ENCODE measurements around the gene SDC3. TPM values are rescaled to one million over a fixed set of nuclear protein-coding genes. Genes with fewer than 3 reads are reported as not detected.
A peak's percentile ranks its signal among the peaks of the same experiment; 100 is the strongest.

The SDC3 gene
- total and polyA plus RNA-seq, 4 donors = 3.3 to 27.5 (median 16.6) TPM

DNA sequence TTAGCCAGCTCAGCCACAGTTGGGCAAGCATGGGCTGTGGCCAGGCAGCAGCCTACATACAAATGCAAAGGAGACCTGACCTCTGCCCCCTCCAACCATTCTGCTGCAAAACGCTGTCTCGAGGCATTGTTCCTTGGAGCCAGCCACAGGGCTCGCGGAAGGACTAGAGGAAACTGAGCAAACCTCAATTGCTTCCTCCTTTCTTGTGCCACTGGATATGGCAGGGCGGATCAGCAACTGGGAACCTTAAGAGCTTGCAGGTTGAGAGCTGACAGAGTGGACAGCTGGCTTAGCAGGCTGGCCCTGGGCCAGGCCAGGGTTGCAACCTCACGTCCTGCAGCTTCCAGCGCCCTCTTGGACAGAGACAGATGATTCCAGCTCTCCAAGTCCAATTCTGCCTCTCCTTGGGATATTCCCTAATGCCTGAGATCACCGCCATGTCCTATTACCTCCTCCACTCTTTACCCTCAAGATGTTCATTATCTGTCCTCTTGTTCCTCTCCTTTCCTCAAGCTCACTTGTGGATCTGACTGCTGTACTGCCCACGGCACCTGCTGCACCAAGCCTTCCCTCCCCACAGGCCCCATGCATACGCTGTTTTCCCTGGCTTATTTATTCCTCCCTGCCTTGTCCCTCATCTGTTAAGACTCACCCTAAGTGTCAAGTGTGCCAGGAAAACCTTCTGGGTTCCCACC, 67.5 kb downstream of the SDC3 start:
- Histone ChIP-seq H3K9ac (ENCODE audit: low read depth in 1 of 2, low read length in 2 of 2) (no peak overlapping the region), H3K27ac (ENCODE audit: low read depth in 1 of 2, low read length in 2 of 2) (no peak overlapping the region), H3K9me3 (ENCODE audit: control insufficient read depth in 4 of 4, low read length in 3 of 4) (no peaks in the 10 kb centered on the region), H3K4me3 (ENCODE audit: low read depth in 1 of 3, low read length in 3 of 3) (no peak overlapping the region), H3K36me3 (ENCODE audit: control insufficient read depth in 4 of 4, insufficient read depth in 3 of 4, low read depth in 1 of 4, low read length in 3 of 4) (no peaks in the 10 kb centered on the region), H3K4me1 (ENCODE audit: control insufficient read depth in 4 of 4, insufficient read depth in 4 of 4, low read length in 3 of 4) (peaks cover 0 to 11% (median 7%) of the 10 kb centered on the region in 4 donors), H3K27me3 (ENCODE audit: control insufficient read depth in 4 of 4, insufficient read depth in 4 of 4, low read length in 3 of 4) (no peaks in the 10 kb centered on the region)
- TF ChIP-seq, protein P1, sequence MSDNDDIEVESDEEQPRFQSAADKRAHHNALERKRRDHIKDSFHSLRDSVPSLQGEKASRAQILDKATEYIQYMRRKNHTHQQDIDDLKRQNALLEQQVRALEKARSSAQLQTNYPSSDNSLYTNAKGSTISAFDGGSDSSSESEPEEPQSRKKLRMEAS (IDR thresholded peaks at IDR 0.05) = no peak
- TF ChIP-seq, protein P2, sequence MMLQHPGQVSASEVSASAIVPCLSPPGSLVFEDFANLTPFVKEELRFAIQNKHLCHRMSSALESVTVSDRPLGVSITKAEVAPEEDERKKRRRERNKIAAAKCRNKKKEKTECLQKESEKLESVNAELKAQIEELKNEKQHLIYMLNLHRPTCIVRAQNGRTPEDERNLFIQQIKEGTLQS (IDR thresholded peaks at IDR 0.05) = no peak
- TF ChIP-seq RXRA (IDR thresholded peaks at IDR 0.05) (peak in 1 of 2 donors; percentile 10), SP1 (IDR thresholded peaks at IDR 0.05) (no peak), YY1 (IDR thresholded peaks at IDR 0.05) (no peak), FOXA1 (IDR thresholded peaks at IDR 0.05) (no peak), TAF1 (conservative IDR thresholded peaks at IDR 0.05) (no peak), RAD21 (IDR thresholded peaks at IDR 0.05) (peak in 1 of 2 donors; percentile 31), FOXA2 (IDR thresholded peaks at IDR 0.05) (no peak), NR2F2 (IDR thresholded peaks at IDR 0.05) (peak; percentile 92), JUND (IDR thresholded peaks at IDR 0.05) (no peak)
- TF ChIP-seq, protein P3, sequence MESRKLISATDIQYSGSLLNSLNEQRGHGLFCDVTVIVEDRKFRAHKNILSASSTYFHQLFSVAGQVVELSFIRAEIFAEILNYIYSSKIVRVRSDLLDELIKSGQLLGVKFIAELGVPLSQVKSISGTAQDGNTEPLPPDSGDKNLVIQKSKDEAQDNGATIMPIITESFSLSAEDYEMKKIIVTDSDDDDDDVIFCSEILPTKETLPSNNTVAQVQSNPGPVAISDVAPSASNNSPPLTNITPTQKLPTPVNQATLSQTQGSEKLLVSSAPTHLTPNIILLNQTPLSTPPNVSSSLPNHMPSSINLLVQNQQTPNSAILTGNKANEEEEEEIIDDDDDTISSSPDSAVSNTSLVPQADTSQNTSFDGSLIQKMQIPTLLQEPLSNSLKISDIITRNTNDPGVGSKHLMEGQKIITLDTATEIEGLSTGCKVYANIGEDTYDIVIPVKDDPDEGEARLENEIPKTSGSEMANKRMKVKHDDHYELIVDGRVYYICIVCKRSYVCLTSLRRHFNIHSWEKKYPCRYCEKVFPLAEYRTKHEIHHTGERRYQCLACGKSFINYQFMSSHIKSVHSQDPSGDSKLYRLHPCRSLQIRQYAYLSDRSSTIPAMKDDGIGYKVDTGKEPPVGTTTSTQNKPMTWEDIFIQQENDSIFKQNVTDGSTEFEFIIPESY (IDR thresholded peaks at IDR 0.05) = no peak
- TF ChIP-seq, protein P4, sequence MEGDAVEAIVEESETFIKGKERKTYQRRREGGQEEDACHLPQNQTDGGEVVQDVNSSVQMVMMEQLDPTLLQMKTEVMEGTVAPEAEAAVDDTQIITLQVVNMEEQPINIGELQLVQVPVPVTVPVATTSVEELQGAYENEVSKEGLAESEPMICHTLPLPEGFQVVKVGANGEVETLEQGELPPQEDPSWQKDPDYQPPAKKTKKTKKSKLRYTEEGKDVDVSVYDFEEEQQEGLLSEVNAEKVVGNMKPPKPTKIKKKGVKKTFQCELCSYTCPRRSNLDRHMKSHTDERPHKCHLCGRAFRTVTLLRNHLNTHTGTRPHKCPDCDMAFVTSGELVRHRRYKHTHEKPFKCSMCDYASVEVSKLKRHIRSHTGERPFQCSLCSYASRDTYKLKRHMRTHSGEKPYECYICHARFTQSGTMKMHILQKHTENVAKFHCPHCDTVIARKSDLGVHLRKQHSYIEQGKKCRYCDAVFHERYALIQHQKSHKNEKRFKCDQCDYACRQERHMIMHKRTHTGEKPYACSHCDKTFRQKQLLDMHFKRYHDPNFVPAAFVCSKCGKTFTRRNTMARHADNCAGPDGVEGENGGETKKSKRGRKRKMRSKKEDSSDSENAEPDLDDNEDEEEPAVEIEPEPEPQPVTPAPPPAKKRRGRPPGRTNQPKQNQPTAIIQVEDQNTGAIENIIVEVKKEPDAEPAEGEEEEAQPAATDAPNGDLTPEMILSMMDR (IDR thresholded peaks at IDR 0.05; ENCODE audit: low read depth, low read length, missing input control) = no peak
- DNase-seq (ENCODE audit: low spot score) = peak; percentile 53
- WGBS = 38% methylated on average over 10 of the region's 10 CpGs

DNA sequence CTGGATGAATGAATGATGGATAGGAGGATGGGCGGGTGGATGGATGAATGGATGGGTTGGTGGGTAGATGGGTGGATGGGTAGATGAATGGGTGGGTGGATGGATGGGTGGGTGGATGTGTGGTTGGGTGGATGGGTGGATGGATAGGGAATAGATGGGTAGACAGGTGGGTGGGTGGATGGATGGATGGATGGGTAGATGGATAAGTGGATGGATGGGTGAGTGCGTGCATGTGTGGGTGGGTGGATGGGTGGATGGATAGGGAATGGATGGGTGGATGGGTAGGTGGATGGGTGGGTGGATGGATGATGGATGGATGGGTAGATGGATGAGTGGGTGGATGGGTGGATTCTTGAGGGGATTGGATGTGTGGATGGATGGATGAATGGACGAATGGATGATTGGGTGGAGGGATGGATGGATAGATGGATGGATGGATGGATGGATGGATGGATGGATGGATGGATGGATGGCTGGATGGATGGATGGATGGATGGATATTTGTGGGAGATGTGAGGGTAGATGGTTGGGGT, 68.7 kb downstream of the SDC3 start:
- no peaks in the 10 kb centered on the region for H3K27me3 ChIP-seq (ENCODE audit: control insufficient read depth in 4 of 4, insufficient read depth in 4 of 4, low read length in 3 of 4)
- no peaks in the 10 kb centered on the region for H3K9me3 ChIP-seq (ENCODE audit: control insufficient read depth in 4 of 4, low read length in 3 of 4)
- 94% methylated on average over 3 of the region's 3 CpGs for WGBS
- no peak overlapping the region for H3K4me3 ChIP-seq (ENCODE audit: low read depth in 1 of 3, low read length in 3 of 3)
- no peak overlapping the region for H3K27ac ChIP-seq (ENCODE audit: low read depth in 1 of 2, low read length in 2 of 2)
- H3K9ac ChIP-seq (ENCODE audit: low read depth in 1 of 2, low read length in 2 of 2) = no peak overlapping the region
- peaks cover 0 to 11% (median 7%) of the 10 kb centered on the region in 4 donors for H3K4me1 ChIP-seq (ENCODE audit: control insufficient read depth in 4 of 4, insufficient read depth in 4 of 4, low read length in 3 of 4)
- DNase-seq (ENCODE audit: low spot score) = no peak
- no peaks in the 10 kb centered on the region for H3K36me3 ChIP-seq (ENCODE audit: control insufficient read depth in 4 of 4, insufficient read depth in 3 of 4, low read depth in 1 of 4, low read length in 3 of 4)
- TF ChIP-seq RAD21 (IDR thresholded peaks at IDR 0.05) (no peak), NR2F2 (IDR thresholded peaks at IDR 0.05) (no peak), FOXA2 (IDR thresholded peaks at IDR 0.05) (no peak), YY1 (IDR thresholded peaks at IDR 0.05) (no peak), SP1 (IDR thresholded peaks at IDR 0.05) (no peak), FOXA1 (IDR thresholded peaks at IDR 0.05) (no peak), EGR1 (IDR thresholded peaks at IDR 0.05; ENCODE audit: low read depth in 2 of 2) (no peak), HNF4G (IDR thresholded peaks at IDR 0.05) (no peak), JUND (IDR thresholded peaks at IDR 0.05) (no peak), HNF4A (conservative IDR thresholded peaks at IDR 0.05) (no peak), TAF1 (conservative IDR thresholded peaks at IDR 0.05) (no peak)
- TF ChIP-seq, protein P5, sequence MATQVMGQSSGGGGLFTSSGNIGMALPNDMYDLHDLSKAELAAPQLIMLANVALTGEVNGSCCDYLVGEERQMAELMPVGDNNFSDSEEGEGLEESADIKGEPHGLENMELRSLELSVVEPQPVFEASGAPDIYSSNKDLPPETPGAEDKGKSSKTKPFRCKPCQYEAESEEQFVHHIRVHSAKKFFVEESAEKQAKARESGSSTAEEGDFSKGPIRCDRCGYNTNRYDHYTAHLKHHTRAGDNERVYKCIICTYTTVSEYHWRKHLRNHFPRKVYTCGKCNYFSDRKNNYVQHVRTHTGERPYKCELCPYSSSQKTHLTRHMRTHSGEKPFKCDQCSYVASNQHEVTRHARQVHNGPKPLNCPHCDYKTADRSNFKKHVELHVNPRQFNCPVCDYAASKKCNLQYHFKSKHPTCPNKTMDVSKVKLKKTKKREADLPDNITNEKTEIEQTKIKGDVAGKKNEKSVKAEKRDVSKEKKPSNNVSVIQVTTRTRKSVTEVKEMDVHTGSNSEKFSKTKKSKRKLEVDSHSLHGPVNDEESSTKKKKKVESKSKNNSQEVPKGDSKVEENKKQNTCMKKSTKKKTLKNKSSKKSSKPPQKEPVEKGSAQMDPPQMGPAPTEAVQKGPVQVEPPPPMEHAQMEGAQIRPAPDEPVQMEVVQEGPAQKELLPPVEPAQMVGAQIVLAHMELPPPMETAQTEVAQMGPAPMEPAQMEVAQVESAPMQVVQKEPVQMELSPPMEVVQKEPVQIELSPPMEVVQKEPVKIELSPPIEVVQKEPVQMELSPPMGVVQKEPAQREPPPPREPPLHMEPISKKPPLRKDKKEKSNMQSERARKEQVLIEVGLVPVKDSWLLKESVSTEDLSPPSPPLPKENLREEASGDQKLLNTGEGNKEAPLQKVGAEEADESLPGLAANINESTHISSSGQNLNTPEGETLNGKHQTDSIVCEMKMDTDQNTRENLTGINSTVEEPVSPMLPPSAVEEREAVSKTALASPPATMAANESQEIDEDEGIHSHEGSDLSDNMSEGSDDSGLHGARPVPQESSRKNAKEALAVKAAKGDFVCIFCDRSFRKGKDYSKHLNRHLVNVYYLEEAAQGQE (IDR thresholded peaks at IDR 0.05) = no peak
- TF ChIP-seq, protein P4 (IDR thresholded peaks at IDR 0.05; ENCODE audit: low read depth, low read length, missing input control) = no peak
- TF ChIP-seq, protein P2 (IDR thresholded peaks at IDR 0.05) = no peak
- TF ChIP-seq, protein P3 (IDR thresholded peaks at IDR 0.05) = no peak

Measured in liver (tissue), 9 donors.